Glutamatergic neuron (in vitro differentiated cells): ENCODE results near the gene DPH1. TPM values are rescaled to one million over a fixed set of nuclear protein-coding genes. Genes with fewer than 3 reads are reported as not detected.

Source experiments
- DNase-seq: peaks from one replicate; pipeline ENCODE4 v3.0.0; 2022
- H3K27ac Mint-ChIP-seq: one replicate; pipeline ENCODE4 v1.8.0; 2020; ENCODE audit warnings: mild to moderate bottlenecking, mixed read lengths, inconsistent platforms; ENCODE audit not compliant: unreplicated experiment
- H3K27me3 Mint-ChIP-seq: one replicate; pipeline ENCODE4 v1.8.0; 2020; ENCODE audit warnings: mild to moderate bottlenecking, moderate library complexity, mixed read lengths, inconsistent platforms; ENCODE audit not compliant: unreplicated experiment
- H3K36me3 Mint-ChIP-seq: one replicate; pipeline ENCODE4 v1.8.0; 2020; ENCODE audit warnings: mild to moderate bottlenecking, mixed read lengths, inconsistent platforms; ENCODE audit not compliant: unreplicated experiment
- H3K4me1 Mint-ChIP-seq: one replicate; pipeline ENCODE4 v1.8.0; 2020; ENCODE audit warnings: mild to moderate bottlenecking, low read depth, mixed read lengths, inconsistent platforms; ENCODE audit not compliant: unreplicated experiment
- H3K4me3 Mint-ChIP-seq: one replicate; pipeline ENCODE4 v1.8.0; 2020; ENCODE audit warnings: mild to moderate bottlenecking, mixed read lengths, inconsistent platforms; ENCODE audit not compliant: unreplicated experiment
- H3K9me3 Mint-ChIP-seq: one replicate; pipeline ENCODE4 v1.8.0; 2020; ENCODE audit warnings: mild to moderate bottlenecking, moderate library complexity, mixed read lengths, inconsistent platforms; ENCODE audit not compliant: unreplicated experiment
- CTCF ChIP-seq: fragments of 200-600 bp; sonication (generic); IDR thresholded peaks from one replicate; pipeline ENCODE4 v1.5.0; 2021; ENCODE audit not compliant: partially characterized antibody, unreplicated experiment
- total RNA-seq: library from RNA; stranded (reverse); fragmentation: NEBNext Ultra II Directional; extraction: Animal tissue kit (Norgen Biotek cat#: 25700); gene quantifications from one replicate; pipeline ENCODE4 v1.2.1, GENCODE V29; 2021; ENCODE audit not compliant: unreplicated experiment

DPH1 gene
- total RNA-seq, 1 donor from 2014 or later: 36.4 TPM

GRCh38 chr17:2034157-2034556 is 4.2 kb downstream of the DPH1 start:
- peak; percentile 28 for DNase-seq
- TF ChIP-seq CTCF: no peak
- H3K36me3 Mint-ChIP-seq: no peaks in the 10 kb centered on the region
- H3K27ac Mint-ChIP-seq: peak overlapping the region; percentile 12
- peaks cover 13% of the 10 kb centered on the region for H3K4me1 Mint-ChIP-seq
- peaks cover 1% of the 10 kb centered on the region for H3K9me3 Mint-ChIP-seq
- H3K4me3 Mint-ChIP-seq: no peak overlapping the region
- H3K27me3 Mint-ChIP-seq: no peaks in the 10 kb centered on the region

GRCh38 chr17:2034806-2035540 is 5.0 kb downstream of the DPH1 start:
- Mint-ChIP-seq H3K9me3 (peaks cover 1% of the 10 kb centered on the region), H3K27me3 (no peaks in the 10 kb centered on the region), H3K36me3 (no peaks in the 10 kb centered on the region), H3K4me1 (peaks cover 13% of the 10 kb centered on the region), H3K4me3 (no peak overlapping the region), H3K27ac (no peak overlapping the region)
- TF ChIP-seq CTCF: no peak
- peak; percentile 64 for DNase-seq

GRCh38 chr17:2035541-2036488 is 5.9 kb downstream of the DPH1 start:
- no peak for DNase-seq
- Mint-ChIP-seq H3K27ac (no peak overlapping the region), H3K9me3 (peaks cover 1% of the 10 kb centered on the region), H3K27me3 (no peaks in the 10 kb centered on the region), H3K4me3 (peak overlapping the region; percentile 50), H3K4me1 (peaks cover 9% of the 10 kb centered on the region), H3K36me3 (no peaks in the 10 kb centered on the region)
- TF ChIP-seq CTCF: no peak

GRCh38 chr17:2037155-2037554 is 7.2 kb downstream of the DPH1 start:
- H3K9me3 Mint-ChIP-seq: peaks cover 1% of the 10 kb centered on the region
- DNase-seq: no peak
- H3K27ac Mint-ChIP-seq: no peak overlapping the region
- H3K36me3 Mint-ChIP-seq: no peaks in the 10 kb centered on the region
- peaks cover 1% of the 10 kb centered on the region for H3K27me3 Mint-ChIP-seq
- no peak overlapping the region for H3K4me3 Mint-ChIP-seq
- TF ChIP-seq CTCF: no peak
- H3K4me1 Mint-ChIP-seq: peaks cover 11% of the 10 kb centered on the region
